Measurements from ENCODE around the gene TMX3.

DNA sequence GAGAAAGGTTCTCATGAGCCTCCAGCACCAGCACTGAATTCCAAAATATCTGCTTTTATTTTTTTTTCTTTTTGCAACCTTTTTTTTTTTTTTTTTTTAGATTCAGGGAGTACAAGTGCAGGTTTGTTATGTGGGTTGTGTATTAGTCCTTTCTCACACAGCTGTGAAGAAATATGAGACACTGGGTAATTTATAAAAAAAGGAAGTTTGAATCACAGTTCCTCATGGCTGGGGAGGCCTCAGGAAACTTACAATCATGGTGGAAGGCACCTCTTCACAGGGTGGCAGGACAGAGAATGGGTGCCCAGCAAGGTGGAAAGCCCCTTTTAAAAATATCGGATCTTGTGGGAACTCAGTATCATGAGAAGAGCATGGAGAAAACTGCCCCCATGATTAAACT is 7.9 kb upstream of the TMX3 start:
- TF ChIP-seq, protein P1, sequence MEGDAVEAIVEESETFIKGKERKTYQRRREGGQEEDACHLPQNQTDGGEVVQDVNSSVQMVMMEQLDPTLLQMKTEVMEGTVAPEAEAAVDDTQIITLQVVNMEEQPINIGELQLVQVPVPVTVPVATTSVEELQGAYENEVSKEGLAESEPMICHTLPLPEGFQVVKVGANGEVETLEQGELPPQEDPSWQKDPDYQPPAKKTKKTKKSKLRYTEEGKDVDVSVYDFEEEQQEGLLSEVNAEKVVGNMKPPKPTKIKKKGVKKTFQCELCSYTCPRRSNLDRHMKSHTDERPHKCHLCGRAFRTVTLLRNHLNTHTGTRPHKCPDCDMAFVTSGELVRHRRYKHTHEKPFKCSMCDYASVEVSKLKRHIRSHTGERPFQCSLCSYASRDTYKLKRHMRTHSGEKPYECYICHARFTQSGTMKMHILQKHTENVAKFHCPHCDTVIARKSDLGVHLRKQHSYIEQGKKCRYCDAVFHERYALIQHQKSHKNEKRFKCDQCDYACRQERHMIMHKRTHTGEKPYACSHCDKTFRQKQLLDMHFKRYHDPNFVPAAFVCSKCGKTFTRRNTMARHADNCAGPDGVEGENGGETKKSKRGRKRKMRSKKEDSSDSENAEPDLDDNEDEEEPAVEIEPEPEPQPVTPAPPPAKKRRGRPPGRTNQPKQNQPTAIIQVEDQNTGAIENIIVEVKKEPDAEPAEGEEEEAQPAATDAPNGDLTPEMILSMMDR (IDR thresholded peaks at IDR 0.05; ENCODE audit: insufficient read depth, low read depth, low read length), result no peak
- TF ChIP-seq EZH2 (IDR thresholded peaks at IDR 0.05; ENCODE audit: insufficient read depth, low read length), result no peak

Measured in astrocyte (in vitro differentiated cells and primary cell).